ENCODE data around the gene XKRX. TPM values are rescaled to one million over a fixed set of nuclear protein-coding genes. Genes with fewer than 3 reads are reported as not detected.

Gene XKRX
- total RNA-seq, 4 donors from 2014 or later, result 20.4 to 42.5 (median 34.0) TPM

- H3K27me3 ChIP-seq, result no peaks in the 10 kb centered on the region
These were observed 40.7 kb upstream of the XKRX start, which contains the start of gene ARL13A for GRCh38 chrX:100969408-100969807. Gene ARL13A (plus strand): TSS chrX:100969708. CDS start chrX:100973690, 3,982 bp downstream.

DNA sequence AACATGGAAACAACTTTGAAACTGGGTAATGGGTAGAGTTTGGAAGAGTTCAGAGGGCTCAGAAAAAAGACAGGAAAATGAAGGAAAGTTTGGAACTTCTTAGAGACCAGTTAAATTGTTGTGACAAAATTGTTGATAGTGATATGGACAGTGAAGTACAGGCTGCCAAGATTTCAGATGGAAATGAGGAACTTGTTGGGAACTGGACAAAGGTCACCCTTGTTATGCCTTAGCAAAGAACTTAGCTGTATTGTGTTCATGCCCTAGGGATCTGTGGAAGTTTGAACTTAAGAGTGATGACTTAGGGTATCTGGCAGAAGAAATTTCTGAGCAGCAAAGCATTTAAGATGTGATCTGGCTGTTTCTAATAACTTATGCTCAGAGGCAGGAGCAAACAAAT, 35.6 kb upstream of the XKRX start:
- no peak for DNase-seq (ENCODE audit: low spot score in 2 of 2)
- TF ChIP-seq POLR2AphosphoS5 (IDR thresholded peaks at IDR 0.05) (no peak), CTCF (IDR thresholded peaks at IDR 0.05) (no peak), EP300 (IDR thresholded peaks at IDR 0.05) (no peak), POLR2A (IDR thresholded peaks at IDR 0.05) (no peak)
- no peaks in the 10 kb centered on the region for H3K36me3 ChIP-seq
- no peaks in the 10 kb centered on the region for H3K27me3 ChIP-seq
- H3K4me1 ChIP-seq, result no peaks in the 10 kb centered on the region
- H3K4me3 ChIP-seq, result no peak overlapping the region
- no peak overlapping the region for H3K27ac ChIP-seq
- no peaks in the 10 kb centered on the region for H3K9me3 ChIP-seq

More at GRCh38 chrX:100969408-100969807, 40.7 kb upstream of the XKRX start, which contains the start of gene ARL13A:
- no peak within 1 kb of the TSS for H3K27ac ChIP-seq
- TF ChIP-seq POLR2A (IDR thresholded peaks at IDR 0.05) (no peak), POLR2AphosphoS5 (IDR thresholded peaks at IDR 0.05) (no peak), EP300 (IDR thresholded peaks at IDR 0.05) (no peak), CTCF (IDR thresholded peaks at IDR 0.05) (no peak)
- H3K4me3 ChIP-seq, result no peak within 1 kb of the TSS
- 75% methylated on average over 2 of the region's 2 CpGs for WGBS
- H3K9me3 ChIP-seq, result no peaks in the 10 kb centered on the region
- H3K4me1 ChIP-seq, result no peaks in the 10 kb centered on the region
- H3K36me3 ChIP-seq, result no peaks in the 10 kb centered on the region
- no peak for DNase-seq (ENCODE audit: low spot score in 2 of 2)

DNA sequence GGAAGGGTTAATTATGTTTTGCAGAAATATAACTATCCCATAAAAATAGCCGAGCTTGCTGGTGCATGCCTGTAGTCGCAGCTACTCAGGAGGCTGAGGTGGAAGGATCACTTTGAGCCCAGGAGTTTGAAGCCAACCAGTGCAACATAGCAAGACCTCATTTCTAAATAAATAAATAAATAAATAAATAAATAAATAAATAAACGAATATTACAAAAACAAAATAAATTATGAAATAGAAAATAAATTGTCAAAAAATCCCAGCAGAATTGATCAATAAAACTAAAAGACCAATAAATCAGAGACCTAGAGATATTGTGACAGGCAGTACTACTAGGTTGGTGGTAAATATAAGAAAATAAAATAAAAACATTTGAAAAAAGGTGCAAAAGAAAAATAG, 34.1 kb upstream of the XKRX start:
- Histone ChIP-seq H3K27ac (no peak overlapping the region), H3K4me3 (no peak overlapping the region), H3K9me3 (no peaks in the 10 kb centered on the region), H3K36me3 (no peaks in the 10 kb centered on the region), H3K27me3 (no peaks in the 10 kb centered on the region), H3K4me1 (no peaks in the 10 kb centered on the region)
- TF ChIP-seq EP300 (IDR thresholded peaks at IDR 0.05) (no peak), POLR2A (IDR thresholded peaks at IDR 0.05) (no peak), POLR2AphosphoS5 (IDR thresholded peaks at IDR 0.05) (no peak), CTCF (IDR thresholded peaks at IDR 0.05) (no peak)
- 78% methylated on average over 3 of the region's 3 CpGs for WGBS
- DNase-seq (ENCODE audit: low spot score in 2 of 2), result no peak

DNA sequence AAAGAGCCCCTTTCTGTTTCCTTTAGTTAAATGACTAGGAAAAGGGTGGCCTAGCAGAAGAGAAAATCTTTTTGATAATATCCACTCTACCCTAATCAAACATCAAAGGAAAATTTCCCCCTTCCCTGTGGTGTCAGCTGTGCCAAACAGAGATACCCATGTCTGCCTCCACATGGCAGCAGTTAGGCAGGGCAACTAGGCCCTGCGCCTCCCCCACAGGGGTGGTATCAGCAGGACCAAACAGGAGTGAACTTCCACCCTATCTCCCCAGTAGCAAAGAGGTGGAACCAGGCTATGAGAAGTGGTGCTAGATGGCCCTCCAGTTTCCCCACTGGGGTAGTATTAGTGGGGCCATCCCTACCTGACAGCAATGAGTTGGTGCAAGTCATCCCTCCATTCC, 19.8 kb upstream of the XKRX start:
- TF ChIP-seq POLR2A (IDR thresholded peaks at IDR 0.05) (no peak), POLR2AphosphoS5 (IDR thresholded peaks at IDR 0.05) (no peak), CTCF (IDR thresholded peaks at IDR 0.05) (no peak), EP300 (IDR thresholded peaks at IDR 0.05) (no peak)
- H3K27me3 ChIP-seq, result no peaks in the 10 kb centered on the region
- 100% methylated on average over 1 of the region's 1 CpG for WGBS
- no peak overlapping the region for H3K4me3 ChIP-seq
- H3K4me1 ChIP-seq, result no peaks in the 10 kb centered on the region
- H3K9me3 ChIP-seq, result no peaks in the 10 kb centered on the region
- H3K27ac ChIP-seq, result no peak overlapping the region
- DNase-seq (ENCODE audit: low spot score in 2 of 2), result no peak
- H3K36me3 ChIP-seq, result no peaks in the 10 kb centered on the region

- no peaks in the 10 kb centered on the region for H3K4me1 ChIP-seq
- no peak for DNase-seq (ENCODE audit: low spot score in 2 of 2)
- 50% methylated on average over 2 of the region's 2 CpGs for WGBS
- TF ChIP-seq CTCF (IDR thresholded peaks at IDR 0.05) (no peak), POLR2A (IDR thresholded peaks at IDR 0.05) (no peak), EP300 (IDR thresholded peaks at IDR 0.05) (no peak), POLR2AphosphoS5 (IDR thresholded peaks at IDR 0.05) (no peak)
- H3K9me3 ChIP-seq, result no peaks in the 10 kb centered on the region
- no peaks in the 10 kb centered on the region for H3K27me3 ChIP-seq
- H3K36me3 ChIP-seq, result no peaks in the 10 kb centered on the region
- no peak overlapping the region for H3K4me3 ChIP-seq
- no peak overlapping the region for H3K27ac ChIP-seq
These were observed 17.7 kb upstream of the XKRX start for GRCh38 chrX:100946299-100946927.
